H1 (cell line): ENCODE results near the gene TMEM185A. TPM values are rescaled to one million over a fixed set of nuclear protein-coding genes. Genes with fewer than 3 reads are reported as not detected.

ENCODE experiments used
- CTCF ChIA-PET: fragments of 300-600 bp; sonication (Branson Sonifier 250); formaldehyde crosslinking; loops from one replicate; lab custom pipeline; 2021; ENCODE audit not compliant: partially characterized antibody; lab: Charles Lee
- POLR2A ChIA-PET: fragments of 300-600 bp; sonication (Branson Sonifier 250); formaldehyde crosslinking; loops from one replicate; lab custom pipeline; 2021; ENCODE audit warnings: inconsistent platforms; ENCODE audit not compliant: partially characterized antibody; lab: Charles Lee
- DNase-seq, 2 experiments: peaks; one replicate each; pipeline versions ENCODE4 v3.0.0 to v3.0.0-alpha.2; 2010 to 2022; ENCODE audit warnings: low spot score in 2 of 2, low read depth in 1 of 2, mixed read lengths in 1 of 2
- FAIRE-seq: peaks from 2 replicates; lab custom pipeline; 2011; peaks lifted over from hg19 to GRCh38; lab: Jason Lieb, UNC
- H2AFZ ChIP-seq: 2 replicates; pipeline ENCODE4 v1.8.1; 2012; ENCODE audit warnings: low read length, inconsistent platforms
- H2AK5ac ChIP-seq: 2 replicates; pipeline ENCODE4 v1.6.1; 2013; ENCODE audit warnings: low read depth, low read length
- H2BK120ac ChIP-seq: replicated peaks from 2 replicates; pipeline ENCODE3; 2013; ENCODE audit warnings: low read depth, low read length, inconsistent platforms
- H2BK12ac ChIP-seq: 2 replicates; pipeline ENCODE4 v1.6.1; 2013; ENCODE audit warnings: low read depth, low read length
- H2BK15ac ChIP-seq: 2 replicates; pipeline ENCODE4 v1.6.1; 2013; ENCODE audit warnings: low read length
- H2BK20ac ChIP-seq: 2 replicates; pipeline ENCODE4 v1.6.1; 2013; ENCODE audit warnings: low read length
- H2BK5ac ChIP-seq: 2 replicates; pipeline ENCODE4 v1.6.1; 2013; ENCODE audit warnings: low read depth, low read length
- H3K14ac ChIP-seq: 2 replicates; pipeline ENCODE4 v1.6.1; 2013; ENCODE audit warnings: inconsistent platforms; ENCODE audit not compliant: insufficient read length
- H3K18ac ChIP-seq: 2 replicates; pipeline ENCODE4 v1.6.1; 2013; ENCODE audit warnings: low read length; ENCODE audit errors: extremely low read depth
- H3K23ac ChIP-seq: 2 replicates; pipeline ENCODE4 v1.6.1; 2013; ENCODE audit warnings: inconsistent platforms; ENCODE audit not compliant: insufficient read length
- H3K23me2 ChIP-seq: 2 replicates; pipeline ENCODE4 v1.6.1; 2013; ENCODE audit warnings: low read depth, low read length
- H3K27ac ChIP-seq: 2 replicates; pipeline ENCODE4 v1.6.1; 2011; ENCODE audit warnings: low read depth, low read length, inconsistent platforms
- H3K27me3 ChIP-seq, 4 experiments: replicated peaks in 1 of 4; 1 replicate in 1 of 4; 2 replicates in 3 of 4; pipeline versions ENCODE4 v1.6.1 to v1.8.1; 2011 to 2013; ENCODE audit warnings: low read length in 3 of 4, mild to moderate bottlenecking in 3 of 4, inconsistent platforms in 2 of 4, mixed read lengths in 2 of 4, moderate library complexity in 1 of 4; ENCODE audit not compliant: control insufficient read depth in 3 of 4, insufficient read depth in 3 of 4; ENCODE audit errors: extremely low read depth in 1 of 4
- H3K36me3 ChIP-seq, 4 experiments: 2 replicates each; pipeline versions ENCODE4 v1.6.1 to v1.8.1; 2011 to 2013; ENCODE audit warnings: mild to moderate bottlenecking in 4 of 4, low read length in 3 of 4, moderate library complexity in 2 of 4, control low read depth in 1 of 4, inconsistent platforms in 1 of 4; ENCODE audit not compliant: insufficient read depth in 4 of 4, control insufficient read depth in 2 of 4
- H3K4ac ChIP-seq: replicated peaks from 2 replicates; pipeline ENCODE3; 2013; ENCODE audit warnings: low read length, low read depth, mixed read lengths, inconsistent platforms; ENCODE audit not compliant: insufficient read length
- H3K4me1 ChIP-seq, 4 experiments: replicated peaks in 1 of 4; 1 replicate in 1 of 4; 2 replicates in 3 of 4; pipeline versions ENCODE4 v1.6.1 to v1.8.1; 2011 to 2013; ENCODE audit warnings: low read length in 3 of 4, inconsistent platforms in 2 of 4, mixed read lengths in 1 of 4; ENCODE audit not compliant: insufficient read depth in 4 of 4, control insufficient read depth in 3 of 4
- H3K4me2 ChIP-seq, 2 experiments: 2 replicates each; pipeline versions ENCODE4 v1.6.1 to v1.8.1; 2011 to 2013; ENCODE audit warnings: low read depth in 2 of 2, low read length in 2 of 2, control low read depth in 1 of 2, inconsistent platforms in 1 of 2, mild to moderate bottlenecking in 1 of 2; ENCODE audit not compliant: insufficient read depth in 1 of 2
- H3K4me3 ChIP-seq, 4 experiments: fragments of 200-600, 300-600 bp in 1 of 4; sonication (generic), shearing (Covaris generic), sonication (Bioruptor Twin) in 1 of 4; 2 replicates each; pipeline versions ENCODE4 v1.5.1 to v1.8.1; 2011 to 2016; ENCODE audit warnings: low read length in 4 of 4, low read depth in 3 of 4, control low read depth in 2 of 4, inconsistent platforms in 2 of 4, mild to moderate bottlenecking in 2 of 4, mixed read lengths in 1 of 4, moderate library complexity in 1 of 4; ENCODE audit not compliant: insufficient read depth in 2 of 4; ENCODE audit errors: extremely low read depth in 1 of 4
- H3K56ac ChIP-seq: replicated peaks from 2 replicates; pipeline ENCODE3; 2013; ENCODE audit warnings: low read depth, mild to moderate bottlenecking, mixed read lengths, low read length, inconsistent platforms; ENCODE audit not compliant: insufficient read length
- H3K79me1 ChIP-seq: 2 replicates; pipeline ENCODE4 v1.6.1; 2013; ENCODE audit warnings: low read depth, low read length, control low read depth
- H3K79me2 ChIP-seq, 2 experiments: 2 replicates each; pipeline versions ENCODE4 v1.6.1 to v1.8.1; 2012 to 2013; ENCODE audit warnings: low read length in 2 of 2, mild to moderate bottlenecking in 2 of 2, inconsistent platforms in 1 of 2; ENCODE audit not compliant: insufficient read depth in 2 of 2, control insufficient read depth in 1 of 2
- H3K9ac ChIP-seq, 4 experiments: replicated peaks in 1 of 4; 1 replicate in 1 of 4; 2 replicates in 3 of 4; pipeline versions ENCODE4 v1.6.1 to v1.8.1; 2011 to 2013; ENCODE audit warnings: low read depth in 3 of 4, low read length in 3 of 4, control low read depth in 2 of 4, mild to moderate bottlenecking in 2 of 4, moderate library complexity in 2 of 4, inconsistent platforms in 1 of 4; ENCODE audit errors: extremely low read depth in 1 of 4
- H3K9me3 ChIP-seq, 2 experiments: 2 replicates each; pipeline versions ENCODE4 v1.6.1 to v1.8.1; 2012 to 2013; ENCODE audit warnings: mild to moderate bottlenecking in 2 of 2, moderate library complexity in 2 of 2, control low read depth in 1 of 2, inconsistent platforms in 1 of 2, low read depth in 1 of 2, low read length in 1 of 2, mixed read lengths in 1 of 2; ENCODE audit not compliant: insufficient read depth in 2 of 2
- H4K20me1 ChIP-seq, 2 experiments: replicated peaks in 1 of 2; 2 replicates each; pipeline versions ENCODE3 to v1.8.1; 2011 to 2013; ENCODE audit warnings: inconsistent platforms in 2 of 2, low read length in 2 of 2, mild to moderate bottlenecking in 1 of 2; ENCODE audit not compliant: insufficient read depth in 2 of 2, control insufficient read depth in 1 of 2
- H4K5ac ChIP-seq: 2 replicates; pipeline ENCODE4 v1.6.1; 2013; ENCODE audit warnings: low read length, low read depth, mixed read lengths, inconsistent platforms; ENCODE audit not compliant: insufficient read length
- H4K8ac ChIP-seq: 2 replicates; pipeline ENCODE4 v1.8.0; 2013; ENCODE audit warnings: mild to moderate bottlenecking, moderate library complexity, low read length, inconsistent platforms; ENCODE audit not compliant: insufficient read depth; ENCODE audit errors: extremely low read depth
- H4K91ac ChIP-seq: replicated peaks from 2 replicates; pipeline ENCODE3; 2013; ENCODE audit warnings: low read length, mixed read lengths, inconsistent platforms; ENCODE audit not compliant: insufficient read length
- CBX5 ChIP-seq: fragments of 300-800, 300-1000 bp; sonication (generic); IDR thresholded peaks from 2 replicates; pipeline ENCODE4 v1.7.1; 2016; ENCODE audit warnings: antibody characterized with exemption, low read length, low read depth
- CBX8 ChIP-seq: fragments of 300-800, 300-1000 bp; sonication (generic); IDR thresholded peaks from 2 replicates; pipeline ENCODE4 v1.7.1; 2016; ENCODE audit warnings: low read depth, low read length, borderline replicate concordance
- CREB1 ChIP-seq: IDR thresholded peaks from 2 replicates; pipeline ENCODE4 v1.6.1; 2012; ENCODE audit warnings: inconsistent platforms
- JUN ChIP-seq: IDR thresholded peaks from 2 replicates; pipeline ENCODE4 v1.6.1; 2011; ENCODE audit warnings: low read depth, mild to moderate bottlenecking, improper control_type of control experiment, low read length
- KDM1A ChIP-seq: fragments of 200-600, 300-600 bp; sonication (generic); IDR thresholded peaks from 2 replicates; pipeline ENCODE4 v1.7.1; 2016; ENCODE audit warnings: mild to moderate bottlenecking, low read length, borderline replicate concordance
- SIN3A ChIP-seq, 2 experiments: IDR thresholded peaks in 1 of 2; conservative IDR thresholded peaks in 1 of 2; 2 replicates each; pipeline ENCODE4 v1.6.1; 2011 to 2012; ENCODE audit warnings: low read length in 2 of 2, improper control_type of control experiment in 1 of 2, low read depth in 1 of 2, mild to moderate bottlenecking in 1 of 2
- SP1 ChIP-seq: IDR thresholded peaks from 2 replicates; pipeline ENCODE4 v1.6.1; 2011; ENCODE audit warnings: low read depth, low read length
- TEAD4 ChIP-seq: IDR thresholded peaks from 2 replicates; pipeline ENCODE4 v1.6.1; 2012; ENCODE audit warnings: low read depth, low read length, inconsistent platforms, mixed read lengths
- WGBS, 2 experiments: shearing (Covaris generic) in 1 of 2; methylation state at CpG; one replicate each; pipeline versions ENCODE4 v1.1.6 to v1.1.7; 2013 to 2015; ENCODE audit warnings: low lambda C conversion rate in 2 of 2, mixed read lengths in 2 of 2, inconsistent platforms in 1 of 2, low coverage in 1 of 2, missing lambda C conversion rate in 1 of 2; ENCODE audit not compliant: insufficient replicate concordance in 2 of 2, insufficient coverage in 1 of 2, insufficient read length in 1 of 2; ENCODE audit errors: extremely low coverage in 1 of 2, missing lambda C conversion rate in 1 of 2; 5-methylcytosine and 5-hydroxymethylcytosine counted together
- polyA plus RNA-seq, 7 experiments: library from polyadenylated mRNA; depleted of rRNA in 3 of 7; stranded (reverse) in 5 of 7; unstranded in 2 of 7; fragments of >200 nt in 5 of 7; fragments of 200-250 nt in 2 of 7; gene quantifications; 1 replicate in 5 of 7; 2 replicates in 1 of 7; 4 replicates in 1 of 7; pipeline versions ENCODE4 v1.2.1 to v1.2.3, GENCODE V29; 2011 to 2013; ENCODE audit warnings: missing spikeins in 2 of 7, mixed read lengths in 2 of 7
- total RNA-seq: library from RNA; stranded (reverse); fragmentation: NEBNext Ultra II Directional; extraction: Animal tissue kit (Norgen Biotek cat#: 25700); gene quantifications from 2 replicates; pipeline ENCODE4 v1.2.1, GENCODE V29; 2021
- TF ChIP-seq, protein P1 (sequence below), 3 experiments: IDR thresholded peaks; 1 replicate in 2 of 3; 2 replicates in 1 of 3; pipeline versions ENCODE4 v1.5.1 to v1.6.1; 2011; ENCODE audit warnings: low read length in 3 of 3, mild to moderate bottlenecking in 3 of 3, inconsistent platforms in 2 of 3, low read depth in 1 of 3, moderate library complexity in 1 of 3; ENCODE audit not compliant: insufficient read depth in 1 of 3; ENCODE audit errors: control extremely low read depth in 1 of 3

The TMEM185A gene
- total and polyA plus RNA-seq, 2 of the 8 experiments (the other 6 are each of a cell fraction or from before 2014, with no cell fraction given) = 15.0 to 26.5 TPM

DNA sequence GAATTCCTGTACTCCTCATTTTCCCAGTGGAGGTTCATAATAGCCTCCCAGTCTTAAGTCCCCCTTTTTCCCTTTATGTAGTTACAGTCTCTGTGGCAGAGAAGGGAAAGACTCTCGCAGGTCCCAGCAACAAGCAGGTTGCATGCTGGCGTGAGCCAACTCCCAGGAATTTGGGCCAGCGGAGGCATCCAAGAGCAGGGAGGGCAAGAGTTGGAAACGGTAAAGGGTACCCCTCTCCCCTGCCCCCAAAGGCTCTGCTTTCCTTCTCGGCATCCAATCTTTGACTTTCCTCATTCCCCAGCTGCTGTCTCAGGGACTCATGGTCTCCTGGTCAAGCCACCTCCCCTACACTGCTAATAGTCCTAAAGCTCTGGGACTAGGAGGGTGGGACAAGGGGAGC is 21.1 kb downstream of the TMEM185A start:
- Histone ChIP-seq H3K9me3 (no peaks in the 10 kb centered on the region), H3K14ac (no peak overlapping the region), H4K91ac (no peak overlapping the region), H3K56ac (no peak overlapping the region), H3K4ac (no peak overlapping the region), H3K4me1 (no peaks in the 10 kb centered on the region), H3K79me2 (peaks cover 0 to 9% of the 10 kb centered on the region in 2 experiments; a peak in 2 of 4 replicates), H2BK20ac (no peak overlapping the region), H3K27me3 (no peaks in the 10 kb centered on the region), H4K20me1 (no peaks in the 10 kb centered on the region), H2AK5ac (no peak overlapping the region), H3K23ac (no peak overlapping the region), H2BK15ac (no peak overlapping the region), H2AFZ (no peak overlapping the region), H3K18ac (no peak overlapping the region), H3K23me2 (no peaks in the 10 kb centered on the region), H4K8ac (no peak overlapping the region), H3K27ac (no peak overlapping the region), H2BK5ac (no peak overlapping the region), H3K36me3 (peaks cover 0 to 4% (median 2%) of the 10 kb centered on the region in 4 experiments; a peak in 2 of 8 replicates), H3K4me3 (no peak overlapping the region), H2BK12ac (no peak overlapping the region), H3K9ac (no peak overlapping the region), H2BK120ac (no peak overlapping the region), H4K5ac (no peak overlapping the region), H3K79me1 (no peaks in the 10 kb centered on the region), H3K4me2 (no peak overlapping the region)
- DNase-seq (no peak), FAIRE-seq (no peak)
- TF ChIP-seq, protein P1, sequence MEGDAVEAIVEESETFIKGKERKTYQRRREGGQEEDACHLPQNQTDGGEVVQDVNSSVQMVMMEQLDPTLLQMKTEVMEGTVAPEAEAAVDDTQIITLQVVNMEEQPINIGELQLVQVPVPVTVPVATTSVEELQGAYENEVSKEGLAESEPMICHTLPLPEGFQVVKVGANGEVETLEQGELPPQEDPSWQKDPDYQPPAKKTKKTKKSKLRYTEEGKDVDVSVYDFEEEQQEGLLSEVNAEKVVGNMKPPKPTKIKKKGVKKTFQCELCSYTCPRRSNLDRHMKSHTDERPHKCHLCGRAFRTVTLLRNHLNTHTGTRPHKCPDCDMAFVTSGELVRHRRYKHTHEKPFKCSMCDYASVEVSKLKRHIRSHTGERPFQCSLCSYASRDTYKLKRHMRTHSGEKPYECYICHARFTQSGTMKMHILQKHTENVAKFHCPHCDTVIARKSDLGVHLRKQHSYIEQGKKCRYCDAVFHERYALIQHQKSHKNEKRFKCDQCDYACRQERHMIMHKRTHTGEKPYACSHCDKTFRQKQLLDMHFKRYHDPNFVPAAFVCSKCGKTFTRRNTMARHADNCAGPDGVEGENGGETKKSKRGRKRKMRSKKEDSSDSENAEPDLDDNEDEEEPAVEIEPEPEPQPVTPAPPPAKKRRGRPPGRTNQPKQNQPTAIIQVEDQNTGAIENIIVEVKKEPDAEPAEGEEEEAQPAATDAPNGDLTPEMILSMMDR (IDR thresholded peaks at IDR 0.05; ENCODE audit: control extremely low read depth in 1 of 3, insufficient read depth in 1 of 3, low read depth in 1 of 3, low read length in 3 of 3) = peak in 1 of 3 experiments; percentile 9; a peak in 1 of 4 replicates
- 0 out of 2 replicates have a peak, but pooled peaks have one; percentile 7 for TF ChIP-seq TEAD4
- no peak for TF ChIP-seq JUN
- no peak for TF ChIP-seq KDM1A
- TF ChIP-seq CREB1 = no peak
- TF ChIP-seq SIN3A (conservative IDR thresholded peaks at IDR 0.05 in 1 of 2, IDR thresholded peaks at IDR 0.05 in 1 of 2; ENCODE audit: low read depth in 1 of 2, low read length in 2 of 2) = no peak
- no peak for TF ChIP-seq CBX8
- TF ChIP-seq SP1 = no peak
- no peak for TF ChIP-seq CBX5
- POLR2A ChIA-PET = no interaction called here
- 40% methylated on average over 1 of the region's 5 CpGs; no CpG with 5 or more reads in 1 of the 2 experiments for WGBS, 2 experiments
- CTCF ChIA-PET = no interaction called here
